ENCODE measurements around the gene MPG.

DNA sequence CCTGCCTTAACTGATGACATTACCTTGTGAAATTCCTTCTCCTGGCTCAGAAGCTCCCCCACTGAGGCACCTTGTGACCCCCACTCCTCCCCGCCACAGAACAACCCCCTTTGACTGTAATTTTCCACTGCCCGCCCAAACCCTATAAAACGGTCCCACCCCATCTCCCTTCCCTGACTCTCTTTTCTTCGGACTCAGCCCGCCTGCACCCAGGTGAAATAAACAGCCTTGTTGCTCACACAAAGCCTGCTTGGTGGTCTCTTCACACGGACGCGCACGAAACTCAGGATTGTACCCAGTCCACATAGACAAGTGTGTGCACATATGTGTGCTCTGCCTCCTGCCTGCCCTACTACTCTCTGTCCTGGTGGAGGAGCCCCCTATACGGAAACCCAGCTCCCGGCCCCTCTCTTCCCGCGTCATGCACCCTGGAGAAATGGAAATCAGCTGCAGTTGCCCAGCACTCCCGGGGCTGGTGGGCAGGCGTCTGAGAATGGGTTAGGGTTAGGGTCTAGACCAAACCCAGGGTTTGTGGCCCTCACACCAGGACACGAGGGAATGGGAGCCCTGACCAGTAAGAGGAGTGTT lies 3.2 kb upstream of the MPG start:
- TF ChIP-seq CTCF (conservative IDR thresholded peaks at IDR 0.05; ENCODE audit: low read depth, low read length), result no peak
- no peak for TF ChIP-seq EZH2 (IDR thresholded peaks at IDR 0.05; ENCODE audit: borderline replicate concordance, low read depth, low read length, poor library complexity, severe bottlenecking)
